Neural progenitor cell (in vitro differentiated cells): ENCODE results near the gene SAMD4A.

Experiments
- CTCF ChIP-seq: fragments of 200-600 bp; sonication (generic); IDR thresholded peaks from 2 replicates; pipeline ENCODE4 v1.5.1; 2017; ENCODE audit warnings: antibody characterized with exemption, mild to moderate bottlenecking
- EZH2 ChIP-seq: fragments of 200-600 bp; sonication (generic); IDR thresholded peaks from 2 replicates; pipeline ENCODE4 v1.6.1; 2017; ENCODE audit warnings: antibody characterized with exemption, mild to moderate bottlenecking, moderate library complexity

DNA sequence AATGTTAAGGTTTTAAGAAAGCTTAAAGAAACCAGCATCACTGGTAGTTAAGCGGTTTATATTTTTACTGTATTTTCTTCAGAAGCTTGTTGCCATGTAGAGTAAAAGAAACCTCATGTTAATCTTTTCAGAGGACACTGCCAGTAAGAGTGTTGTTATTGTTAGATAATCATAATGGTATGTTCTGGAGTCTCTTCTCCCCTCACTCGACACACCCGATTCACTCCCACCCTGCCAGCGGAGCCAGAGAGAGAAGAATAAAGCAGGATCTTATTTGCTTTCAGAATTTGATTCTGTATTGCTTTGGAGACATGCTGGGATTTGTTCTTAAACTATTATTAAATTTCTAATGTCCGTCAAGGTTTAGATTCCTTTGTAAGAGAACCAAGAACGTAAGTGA is 113.7 kb downstream of the SAMD4A start:
- TF ChIP-seq CTCF (no peak), EZH2 (no peak)
